HepG2 (cell line): Measurements from ENCODE around the gene DNASE2. TPM values are rescaled to one million over a fixed set of nuclear protein-coding genes. Genes with fewer than 3 reads are reported as not detected.
A peak's percentile ranks its signal among the peaks of the same experiment; 100 is the strongest.

Experiments
- ARID2 ChIP-seq: sonication (generic); formaldehyde crosslinking; IDR thresholded peaks from 2 replicates; pipeline ENCODE4 v1.8.1; 2022; ENCODE audit warnings: mild to moderate bottlenecking, missing genetic modification reagents, borderline replicate concordance
- EP300 ChIP-seq, 3 experiments: sonication (generic) in 1 of 3; formaldehyde crosslinking in 1 of 3; IDR thresholded peaks; 2 replicates each; pipeline versions ENCODE4 v1.5.1 to v1.6.1; 2011 to 2020; ENCODE audit warnings: low read depth in 2 of 3, low read length in 2 of 3, borderline replicate concordance in 1 of 3, improper control_type of control experiment in 1 of 3, mild to moderate bottlenecking in 1 of 3, missing genetic modification reagents in 1 of 3, moderate library complexity in 1 of 3
- HDAC1 ChIP-seq: sonication (generic); formaldehyde crosslinking; IDR thresholded peaks from 2 replicates; pipeline ENCODE4 v1.5.1; 2020; ENCODE audit warnings: mild to moderate bottlenecking, missing genetic modification reagents
- ZNF282 ChIP-seq: fragments of 450-650 bp; IDR thresholded peaks from 2 replicates; pipeline ENCODE4 v1.6.1; 2018; ENCODE audit not compliant: partially characterized antibody
- ZNF430 ChIP-seq: sonication (generic); formaldehyde crosslinking; IDR thresholded peaks from 2 replicates; pipeline ENCODE4 v1.9.0; 2021; ENCODE audit warnings: mild to moderate bottlenecking, missing genetic modification reagents
- ZNF605 ChIP-seq: sonication (generic); formaldehyde crosslinking; IDR thresholded peaks from 2 replicates; pipeline ENCODE4 v1.8.0; 2022; ENCODE audit warnings: mild to moderate bottlenecking, missing genetic modification reagents
- polyA plus RNA-seq, 8 experiments: library from polyadenylated mRNA; depleted of rRNA in 3 of 8; stranded (reverse) in 7 of 8; unstranded in 1 of 8; fragments of >200 nt; fragmentation: Illumina TruSeq in 4 of 8; extraction: Trizol in 4 of 8; gene quantifications; 2 replicates each; pipeline versions ENCODE4 v1.2.1 to v1.2.3, GENCODE V29; 2011 to 2016; ENCODE audit warnings: low read depth in 4 of 8, missing spikeins in 1 of 8, mixed read lengths in 1 of 8; ENCODE audit not compliant: insufficient read depth in 1 of 8
- total RNA-seq, 5 experiments: library from RNA; depleted of rRNA; stranded (reverse); fragments of >200 nt; fragmentation: Illumina TruSeq; extraction: Trizol; gene quantifications; 2 replicates each; pipeline ENCODE4 v1.2.3, GENCODE V29; 2016; ENCODE audit warnings: low read depth in 1 of 5
- TF ChIP-seq, protein P1 (sequence below), 2 experiments: IDR thresholded peaks; 2 replicates each; pipeline ENCODE4 v1.6.1; 2011 to 2012; ENCODE audit warnings: low read length in 2 of 2, borderline replicate concordance in 1 of 2, low read depth in 1 of 2, mild to moderate bottlenecking in 1 of 2, moderate library complexity in 1 of 2
- TF ChIP-seq, protein P2 (sequence below): sonication (generic); formaldehyde crosslinking; IDR thresholded peaks from 2 replicates; pipeline ENCODE4 v1.4.0; 2020; ENCODE audit warnings: missing genetic modification reagents, mild to moderate bottlenecking, borderline replicate concordance
- TF ChIP-seq, protein P3 (sequence below): sonication (generic); formaldehyde crosslinking; IDR thresholded peaks from 2 replicates; pipeline ENCODE4 v1.8.1; 2023; ENCODE audit warnings: missing genetic modification reagents, mild to moderate bottlenecking, borderline replicate concordance
- TF ChIP-seq, protein P4 (sequence below): sonication (generic); formaldehyde crosslinking; IDR thresholded peaks from 2 replicates; pipeline ENCODE4 v1.5.1; 2020; ENCODE audit warnings: missing genetic modification reagents, mild to moderate bottlenecking, borderline replicate concordance
- TF ChIP-seq, protein P5 (sequence below): sonication (generic); formaldehyde crosslinking; IDR thresholded peaks from 2 replicates; pipeline ENCODE4 v1.5.1; 2020; ENCODE audit warnings: mild to moderate bottlenecking, moderate library complexity, missing genetic modification reagents
- TF ChIP-seq, protein P6 (sequence below): sonication (generic); formaldehyde crosslinking; IDR thresholded peaks from 2 replicates; pipeline ENCODE4 v1.4.0; 2020; ENCODE audit warnings: mild to moderate bottlenecking, missing genetic modification reagents
- TF ChIP-seq, protein P7 (sequence below): sonication (generic); formaldehyde crosslinking; IDR thresholded peaks from 2 replicates; pipeline ENCODE4 v1.4.0; 2020; ENCODE audit warnings: mild to moderate bottlenecking, low read depth, missing genetic modification reagents

Gene DNASE2
- total and polyA plus RNA-seq, 2 of the 13 experiments (the other 11 are each of a cell fraction or from before 2014, with no cell fraction given), result 7.5 to 16.2 TPM

DNA sequence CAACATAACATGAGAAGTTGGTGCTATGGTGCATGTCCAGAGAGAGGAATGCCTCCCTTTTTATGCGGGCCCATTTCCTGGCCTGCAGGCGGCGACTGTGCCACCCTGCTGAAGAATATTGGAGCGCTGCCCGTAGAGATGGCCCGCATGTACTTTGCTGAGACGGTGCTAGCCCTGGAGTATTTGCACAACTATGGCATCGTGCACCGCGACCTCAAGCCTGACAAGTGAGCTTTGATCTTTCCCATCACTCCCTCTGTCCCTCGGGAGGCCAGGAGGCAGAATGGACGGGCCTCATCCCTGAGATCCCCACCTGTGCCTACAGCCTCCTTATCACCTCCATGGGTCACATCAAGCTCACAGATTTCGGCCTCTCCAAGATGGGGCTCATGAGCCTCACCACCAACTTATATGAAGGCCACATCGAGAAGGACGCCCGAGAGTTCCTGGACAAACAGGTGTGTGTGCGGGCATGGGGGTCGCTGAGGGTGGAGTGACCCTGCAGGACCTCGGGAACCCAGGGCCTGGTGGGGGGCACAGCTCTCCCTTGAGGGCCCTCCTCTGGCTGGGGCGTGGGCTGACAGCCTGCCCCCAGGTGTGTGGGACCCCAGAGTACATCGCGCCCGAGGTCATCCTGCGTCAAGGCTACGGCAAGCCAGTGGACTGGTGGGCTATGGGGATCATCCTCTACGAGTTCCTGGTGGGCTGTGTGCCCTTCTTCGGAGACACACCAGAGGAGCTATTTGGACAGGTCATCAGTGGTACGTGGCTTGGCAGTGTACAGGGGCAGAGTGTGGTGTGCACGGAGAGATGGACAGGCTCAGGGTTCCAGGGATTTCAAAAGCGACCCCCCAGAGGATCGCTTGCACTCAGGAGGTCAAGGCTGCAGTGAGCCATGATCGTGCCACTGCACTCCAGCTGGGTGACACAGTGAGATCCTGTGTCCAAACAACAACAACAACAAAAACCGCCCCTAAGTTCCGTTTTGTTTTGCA is 16.2 kb downstream of the DNASE2 start (continued):
- TF ChIP-seq, protein P1, sequence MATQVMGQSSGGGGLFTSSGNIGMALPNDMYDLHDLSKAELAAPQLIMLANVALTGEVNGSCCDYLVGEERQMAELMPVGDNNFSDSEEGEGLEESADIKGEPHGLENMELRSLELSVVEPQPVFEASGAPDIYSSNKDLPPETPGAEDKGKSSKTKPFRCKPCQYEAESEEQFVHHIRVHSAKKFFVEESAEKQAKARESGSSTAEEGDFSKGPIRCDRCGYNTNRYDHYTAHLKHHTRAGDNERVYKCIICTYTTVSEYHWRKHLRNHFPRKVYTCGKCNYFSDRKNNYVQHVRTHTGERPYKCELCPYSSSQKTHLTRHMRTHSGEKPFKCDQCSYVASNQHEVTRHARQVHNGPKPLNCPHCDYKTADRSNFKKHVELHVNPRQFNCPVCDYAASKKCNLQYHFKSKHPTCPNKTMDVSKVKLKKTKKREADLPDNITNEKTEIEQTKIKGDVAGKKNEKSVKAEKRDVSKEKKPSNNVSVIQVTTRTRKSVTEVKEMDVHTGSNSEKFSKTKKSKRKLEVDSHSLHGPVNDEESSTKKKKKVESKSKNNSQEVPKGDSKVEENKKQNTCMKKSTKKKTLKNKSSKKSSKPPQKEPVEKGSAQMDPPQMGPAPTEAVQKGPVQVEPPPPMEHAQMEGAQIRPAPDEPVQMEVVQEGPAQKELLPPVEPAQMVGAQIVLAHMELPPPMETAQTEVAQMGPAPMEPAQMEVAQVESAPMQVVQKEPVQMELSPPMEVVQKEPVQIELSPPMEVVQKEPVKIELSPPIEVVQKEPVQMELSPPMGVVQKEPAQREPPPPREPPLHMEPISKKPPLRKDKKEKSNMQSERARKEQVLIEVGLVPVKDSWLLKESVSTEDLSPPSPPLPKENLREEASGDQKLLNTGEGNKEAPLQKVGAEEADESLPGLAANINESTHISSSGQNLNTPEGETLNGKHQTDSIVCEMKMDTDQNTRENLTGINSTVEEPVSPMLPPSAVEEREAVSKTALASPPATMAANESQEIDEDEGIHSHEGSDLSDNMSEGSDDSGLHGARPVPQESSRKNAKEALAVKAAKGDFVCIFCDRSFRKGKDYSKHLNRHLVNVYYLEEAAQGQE (IDR thresholded peaks at IDR 0.05; ENCODE audit: borderline replicate concordance in 1 of 2, low read depth in 1 of 2, low read length in 2 of 2), result no peak
- TF ChIP-seq, protein P2, sequence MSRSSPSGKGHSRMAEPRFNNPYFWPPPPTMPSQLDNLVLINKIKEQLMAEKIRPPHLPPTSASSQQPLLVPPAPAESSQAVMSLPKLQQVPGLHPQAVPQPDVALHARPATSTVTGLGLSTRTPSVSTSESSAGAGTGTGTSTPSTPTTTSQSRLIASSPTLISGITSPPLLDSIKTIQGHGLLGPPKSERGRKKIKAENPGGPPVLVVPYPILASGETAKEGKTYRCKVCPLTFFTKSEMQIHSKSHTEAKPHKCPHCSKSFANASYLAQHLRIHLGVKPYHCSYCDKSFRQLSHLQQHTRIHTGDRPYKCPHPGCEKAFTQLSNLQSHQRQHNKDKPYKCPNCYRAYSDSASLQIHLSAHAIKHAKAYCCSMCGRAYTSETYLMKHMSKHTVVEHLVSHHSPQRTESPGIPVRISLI, result no peak; the same call in 1 of the 2 replicates
- TF ChIP-seq, protein P3, sequence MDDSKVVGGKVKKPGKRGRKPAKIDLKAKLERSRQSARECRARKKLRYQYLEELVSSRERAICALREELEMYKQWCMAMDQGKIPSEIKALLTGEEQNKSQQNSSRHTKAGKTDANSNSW (CRISPR knock-in tag), result no peak
- TF ChIP-seq EP300 (IDR thresholded peaks at IDR 0.05; ENCODE audit: low read depth in 2 of 2, low read length in 2 of 2) (no peak; a peak in 1 of 4 replicates), EP300 (CRISPR knock-in tag; IDR thresholded peaks at IDR 0.05; ENCODE audit: borderline replicate concordance) (no peak), HDAC1 (CRISPR knock-in tag) (peak; percentile 37), ARID2 (CRISPR knock-in tag) (no peak), ZNF282 (no peak), ZNF605 (CRISPR knock-in tag) (no peak), ZNF430 (no peak)
- TF ChIP-seq, protein P4, sequence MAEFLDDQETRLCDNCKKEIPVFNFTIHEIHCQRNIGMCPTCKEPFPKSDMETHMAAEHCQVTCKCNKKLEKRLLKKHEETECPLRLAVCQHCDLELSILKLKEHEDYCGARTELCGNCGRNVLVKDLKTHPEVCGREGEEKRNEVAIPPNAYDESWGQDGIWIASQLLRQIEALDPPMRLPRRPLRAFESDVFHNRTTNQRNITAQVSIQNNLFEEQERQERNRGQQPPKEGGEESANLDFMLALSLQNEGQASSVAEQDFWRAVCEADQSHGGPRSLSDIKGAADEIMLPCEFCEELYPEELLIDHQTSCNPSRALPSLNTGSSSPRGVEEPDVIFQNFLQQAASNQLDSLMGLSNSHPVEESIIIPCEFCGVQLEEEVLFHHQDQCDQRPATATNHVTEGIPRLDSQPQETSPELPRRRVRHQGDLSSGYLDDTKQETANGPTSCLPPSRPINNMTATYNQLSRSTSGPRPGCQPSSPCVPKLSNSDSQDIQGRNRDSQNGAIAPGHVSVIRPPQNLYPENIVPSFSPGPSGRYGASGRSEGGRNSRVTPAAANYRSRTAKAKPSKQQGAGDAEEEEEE (CRISPR knock-in tag), result no peak
- TF ChIP-seq, protein P5, sequence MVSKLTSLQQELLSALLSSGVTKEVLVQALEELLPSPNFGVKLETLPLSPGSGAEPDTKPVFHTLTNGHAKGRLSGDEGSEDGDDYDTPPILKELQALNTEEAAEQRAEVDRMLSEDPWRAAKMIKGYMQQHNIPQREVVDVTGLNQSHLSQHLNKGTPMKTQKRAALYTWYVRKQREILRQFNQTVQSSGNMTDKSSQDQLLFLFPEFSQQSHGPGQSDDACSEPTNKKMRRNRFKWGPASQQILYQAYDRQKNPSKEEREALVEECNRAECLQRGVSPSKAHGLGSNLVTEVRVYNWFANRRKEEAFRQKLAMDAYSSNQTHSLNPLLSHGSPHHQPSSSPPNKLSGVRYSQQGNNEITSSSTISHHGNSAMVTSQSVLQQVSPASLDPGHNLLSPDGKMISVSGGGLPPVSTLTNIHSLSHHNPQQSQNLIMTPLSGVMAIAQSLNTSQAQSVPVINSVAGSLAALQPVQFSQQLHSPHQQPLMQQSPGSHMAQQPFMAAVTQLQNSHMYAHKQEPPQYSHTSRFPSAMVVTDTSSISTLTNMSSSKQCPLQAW (CRISPR knock-in tag), result no peak
- TF ChIP-seq, protein P6, sequence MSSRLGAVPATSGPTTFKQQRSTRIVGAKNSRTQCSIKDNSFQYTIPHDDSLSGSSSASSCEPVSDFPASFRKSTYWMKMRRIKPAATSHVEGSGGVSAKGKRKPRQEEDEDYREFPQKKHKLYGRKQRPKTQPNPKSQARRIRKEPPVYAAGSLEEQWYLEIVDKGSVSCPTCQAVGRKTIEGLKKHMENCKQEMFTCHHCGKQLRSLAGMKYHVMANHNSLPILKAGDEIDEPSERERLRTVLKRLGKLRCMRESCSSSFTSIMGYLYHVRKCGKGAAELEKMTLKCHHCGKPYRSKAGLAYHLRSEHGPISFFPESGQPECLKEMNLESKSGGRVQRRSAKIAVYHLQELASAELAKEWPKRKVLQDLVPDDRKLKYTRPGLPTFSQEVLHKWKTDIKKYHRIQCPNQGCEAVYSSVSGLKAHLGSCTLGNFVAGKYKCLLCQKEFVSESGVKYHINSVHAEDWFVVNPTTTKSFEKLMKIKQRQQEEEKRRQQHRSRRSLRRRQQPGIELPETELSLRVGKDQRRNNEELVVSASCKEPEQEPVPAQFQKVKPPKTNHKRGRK (CRISPR knock-in tag), result no peak
- TF ChIP-seq, protein P7, sequence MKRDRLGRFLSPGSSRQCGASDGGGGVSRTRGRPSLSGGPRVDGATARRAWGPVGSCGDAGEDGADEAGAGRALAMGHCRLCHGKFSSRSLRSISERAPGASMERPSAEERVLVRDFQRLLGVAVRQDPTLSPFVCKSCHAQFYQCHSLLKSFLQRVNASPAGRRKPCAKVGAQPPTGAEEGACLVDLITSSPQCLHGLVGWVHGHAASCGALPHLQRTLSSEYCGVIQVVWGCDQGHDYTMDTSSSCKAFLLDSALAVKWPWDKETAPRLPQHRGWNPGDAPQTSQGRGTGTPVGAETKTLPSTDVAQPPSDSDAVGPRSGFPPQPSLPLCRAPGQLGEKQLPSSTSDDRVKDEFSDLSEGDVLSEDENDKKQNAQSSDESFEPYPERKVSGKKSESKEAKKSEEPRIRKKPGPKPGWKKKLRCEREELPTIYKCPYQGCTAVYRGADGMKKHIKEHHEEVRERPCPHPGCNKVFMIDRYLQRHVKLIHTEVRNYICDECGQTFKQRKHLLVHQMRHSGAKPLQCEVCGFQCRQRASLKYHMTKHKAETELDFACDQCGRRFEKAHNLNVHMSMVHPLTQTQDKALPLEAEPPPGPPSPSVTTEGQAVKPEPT (CRISPR knock-in tag), result no peak
